A549 (cell line): ENCODE results near the gene DLEU7. TPM values are rescaled to one million over a fixed set of nuclear protein-coding genes. Genes with fewer than 3 reads are reported as not detected.

ENCODE experiments used
- ATAC-seq, 2 experiments: fragments of 200-7000 bp in 1 of 2; fragments of >200 bp in 1 of 2; cut with Nextera tagmentation in 1 of 2; cut with Tn5 transposase in 1 of 2; 3 replicates each; pipeline versions ENCODE4 v1.8.0 to v1.9.1; 2018 to 2020; ENCODE audit warnings: mild to moderate bottlenecking in 1 of 2, moderate library complexity in 1 of 2
- CTCF ChIA-PET: fragments of 300-600 bp; sonication (Branson Sonifier 250); formaldehyde crosslinking; extraction: SDS; loops from one replicate; lab custom pipeline; 2021; ENCODE audit warnings: antibody characterized with exemption, inconsistent platforms; lab: Yijun Ruan, JAX
- POLR2A ChIA-PET: fragments of 350-600 bp; formaldehyde crosslinking; extraction: SDS; loops from one replicate; lab custom pipeline; 2021; ENCODE audit warnings: antibody characterized with exemption, inconsistent platforms; lab: Yijun Ruan, JAX
- DNase-seq, 2 experiments: peaks; one replicate each; pipeline versions ENCODE4 v3.0.0 to v3.0.0-alpha.2; 2011 to 2016; ENCODE audit warnings: low read depth in 1 of 2, low spot score in 1 of 2
- FAIRE-seq: peaks from 2 replicates; lab custom pipeline; 2011; peaks lifted over from hg19 to GRCh38; lab: Jason Lieb, UNC
- H3K27ac ChIP-seq, 2 experiments: fragments of >200 bp; sonication (Bioruptor Twin); formaldehyde crosslinking; 3 replicates each; pipeline ENCODE4 v1.5.1; 2016 to 2017
- H3K4me1 ChIP-seq: fragments of >200 bp; sonication (Bioruptor Twin); formaldehyde crosslinking; 3 replicates; pipeline ENCODE4 v1.6.1; 2016
- H3K4me2 ChIP-seq: fragments of >200 bp; sonication (Bioruptor Twin); formaldehyde crosslinking; 3 replicates; pipeline ENCODE4 v1.6.1; 2016
- H3K4me3 ChIP-seq: fragments of >200 bp; sonication (Bioruptor Twin); formaldehyde crosslinking; 3 replicates; pipeline ENCODE4 v1.5.1; 2016
- H3K9me3 ChIP-seq: fragments of >200 bp; sonication (Bioruptor Twin); formaldehyde crosslinking; 3 replicates; pipeline ENCODE4 v1.6.1; 2016
- CBX8 ChIP-seq: fragments of 200-600 bp; sonication (generic); IDR thresholded peaks from 2 replicates; pipeline ENCODE4 v1.6.1; 2016
- CEBPB ChIP-seq, 2 experiments: fragments of >200 bp in 1 of 2; sonication (Bioruptor Twin) in 1 of 2; formaldehyde crosslinking in 1 of 2; IDR thresholded peaks; 2 replicates each; pipeline ENCODE4 v1.6.1; 2012 to 2016
- CHD4 ChIP-seq: fragments of 200-600 bp; sonication (generic); IDR thresholded peaks from 2 replicates; pipeline ENCODE4 v1.6.1; 2016; ENCODE audit warnings: antibody characterized with exemption, mild to moderate bottlenecking, borderline replicate concordance
- E2F6 ChIP-seq: IDR thresholded peaks from 2 replicates; pipeline ENCODE4 v1.6.1; 2012; ENCODE audit warnings: low read depth, borderline replicate concordance
- EHMT2 ChIP-seq: fragments of 200-600 bp; sonication (generic); IDR thresholded peaks from 2 replicates; pipeline ENCODE4 v1.6.1; 2016; ENCODE audit warnings: antibody characterized with exemption, low read depth, mild to moderate bottlenecking, moderate library complexity
- FOSL2 ChIP-seq, 2 experiments: fragments of 450-650 bp in 1 of 2; fragments of >200 bp in 1 of 2; sonication (Bioruptor Twin) in 1 of 2; formaldehyde crosslinking; IDR thresholded peaks; 2 replicates each; pipeline versions ENCODE4 v1.5.0 to v1.6.1; 2016 to 2020; ENCODE audit warnings: mild to moderate bottlenecking in 1 of 2, moderate library complexity in 1 of 2
- HDAC2 ChIP-seq: fragments of 200-600 bp; sonication (generic); IDR thresholded peaks from 2 replicates; pipeline ENCODE4 v1.6.1; 2016
- HEYL ChIP-seq: fragments of 250-450 bp; sonication (Bioruptor Pico); IDR thresholded peaks from 2 replicates; pipeline ENCODE4 v1.8.0; 2021; ENCODE audit warnings: mild to moderate bottlenecking, moderate library complexity
- HOXA7 ChIP-seq: fragments of 250-450 bp; sonication (Bioruptor Pico); IDR thresholded peaks from 2 replicates; pipeline ENCODE4 v1.5.0; 2020; ENCODE audit warnings: mild to moderate bottlenecking, moderate library complexity
- JUNB ChIP-seq: fragments of >200 bp; sonication (Bioruptor Twin); formaldehyde crosslinking; IDR thresholded peaks from 2 replicates; pipeline ENCODE4 v1.6.1; 2016
- KDM1A ChIP-seq: fragments of 200-600 bp; sonication (generic); IDR thresholded peaks from 2 replicates; pipeline ENCODE4 v1.6.1; 2016; ENCODE audit warnings: low read depth, mild to moderate bottlenecking
- MAX ChIP-seq: IDR thresholded peaks from 2 replicates; pipeline ENCODE4 v1.6.1; 2012
- NPAS2 ChIP-seq: fragments of 250-450 bp; sonication (Bioruptor Pico); IDR thresholded peaks from 2 replicates; pipeline ENCODE4 v1.8.0; 2022; ENCODE audit warnings: mild to moderate bottlenecking, moderate library complexity, borderline replicate concordance
- NR3C1 ChIP-seq: fragments of >200 bp; sonication (Bioruptor Twin); formaldehyde crosslinking; IDR thresholded peaks from 3 replicates; pipeline ENCODE4 v1.6.1; 2017
- POLR2AphosphoS2 ChIP-seq: conservative IDR thresholded peaks from 2 replicates; pipeline ENCODE4 v1.6.1; 2012; ENCODE audit warnings: low read length, improper control_type of control experiment, inconsistent platforms
- RCOR1 ChIP-seq: fragments of 150-350 bp; IDR thresholded peaks from 2 replicates; pipeline ENCODE4 v1.6.1; 2014; ENCODE audit warnings: antibody characterized with exemption, low read length, low read depth
- REST ChIP-seq: fragments of 200-600 bp; sonication (generic); IDR thresholded peaks from 2 replicates; pipeline ENCODE4 v1.6.1; 2016; ENCODE audit warnings: antibody characterized with exemption, mild to moderate bottlenecking, moderate library complexity
- RNF2 ChIP-seq: fragments of 200-600 bp; sonication (generic); IDR thresholded peaks from 2 replicates; pipeline ENCODE4 v1.6.1; 2016; ENCODE audit warnings: low read depth, mild to moderate bottlenecking, antibody characterized with exemption, moderate library complexity, borderline replicate concordance
- TFCP2L1 ChIP-seq: fragments of 250-450 bp; sonication (Bioruptor Pico); IDR thresholded peaks from 2 replicates; pipeline ENCODE4 v1.5.0; 2021; ENCODE audit warnings: mild to moderate bottlenecking
- TP53 ChIP-seq: fragments of 250-450 bp; sonication (Bioruptor Pico); IDR thresholded peaks from 2 replicates; pipeline ENCODE4 v1.5.0; 2021; ENCODE audit warnings: mild to moderate bottlenecking, moderate library complexity
- USF2 ChIP-seq: fragments of 450-650 bp; IDR thresholded peaks from 2 replicates; pipeline ENCODE4 v1.6.1; 2014; ENCODE audit warnings: antibody characterized with exemption
- ZNF302 ChIP-seq: fragments of 250-450 bp; sonication (Bioruptor Pico); IDR thresholded peaks from 2 replicates; pipeline ENCODE4 v1.9.0; 2021; ENCODE audit warnings: inconsistent platforms, mild to moderate bottlenecking, moderate library complexity
- WGBS: methylation state at CpG from one replicate; pipeline ENCODE4 v1.1.6; 2017; ENCODE audit errors: missing lambda C conversion rate; 5-methylcytosine and 5-hydroxymethylcytosine counted together
- polyA plus RNA-seq, 4 experiments: library from polyadenylated mRNA; depleted of rRNA in 3 of 4; stranded (reverse); fragments of >200 nt; fragmentation: RNase III in 1 of 4; extraction: RNeasy Plus Mini Kit Qiagen cat#74134 plus additional on column Dnase treatment in 1 of 4; gene quantifications; 2 replicates in 3 of 4; 3 replicates in 1 of 4; pipeline ENCODE4 v1.2.3, GENCODE V29; 2011 to 2017

The DLEU7 gene
- polyA plus RNA-seq, 2 of the 4 experiments (the other 2 are of a cell fraction): not detected

GRCh38 chr13:50892210-50892944, 48.9 kb upstream of the DLEU7 start (continued):
- TF ChIP-seq HOXA7 (CRISPR knock-in tag): no peak
- TF ChIP-seq TP53 (CRISPR knock-in tag): no peak

- no peak for FAIRE-seq
Measured at GRCh38 chr13:50891206-50891605, 47.7 kb upstream of the DLEU7 start.

GRCh38 chr13:50889317-50889716, 45.8 kb upstream of the DLEU7 start:
- ATAC-seq: no peak
- H3K4me3 ChIP-seq: no peak overlapping the region
- no peak for TF ChIP-seq NPAS2 (CRISPR knock-in tag)
- TF ChIP-seq REST: no peak
- no peak for TF ChIP-seq KDM1A
- TF ChIP-seq POLR2AphosphoS2: no peak
- no peak for TF ChIP-seq HEYL (CRISPR knock-in tag)
- no peak for TF ChIP-seq CBX8
- TF ChIP-seq HDAC2: no peak
- TF ChIP-seq RNF2: no peak
- TF ChIP-seq HOXA7 (CRISPR knock-in tag): no peak
- no peak for TF ChIP-seq E2F6
- no peak for TF ChIP-seq ZNF302 (CRISPR knock-in tag)
- TF ChIP-seq MAX: no peak
- TF ChIP-seq JUNB: no peak
- TF ChIP-seq EHMT2: no peak
- no peak for TF ChIP-seq NR3C1
- TF ChIP-seq USF2: no peak
- POLR2A ChIA-PET: interaction anchor here (0.6 kb wide), 1 partner anchor 115 kb away, joined by 10 read pairs; no protein-coding TSS in a partner anchor
- FAIRE-seq: no peak
- H3K9me3 ChIP-seq: no peaks in the 10 kb centered on the region
- no peak overlapping the region for H3K27ac ChIP-seq
- no peaks in the 10 kb centered on the region for H3K4me1 ChIP-seq
- DNase-seq: no peak
- CTCF ChIA-PET: no interaction called here
- WGBS: 0% methylated on average over 1 of the region's 1 CpG
- H3K4me2 ChIP-seq: no peak overlapping the region

More at GRCh38 chr13:50891206-50891605, 47.7 kb upstream of the DLEU7 start:
- H3K4me3 ChIP-seq: no peak overlapping the region
- ChIA-PET CTCF (interaction anchor here (1.4 kb wide), 1 partner anchor 21 kb away, joined by 5 read pairs; no protein-coding TSS in a partner anchor), POLR2A (no interaction called here)
- TF ChIP-seq EHMT2 (no peak), CEBPB (IDR thresholded peaks at IDR 0.05) (no peak), TFCP2L1 (CRISPR knock-in tag) (no peak), RCOR1 (no peak), CHD4 (no peak), HEYL (CRISPR knock-in tag) (no peak), FOSL2 (IDR thresholded peaks at IDR 0.05) (no peak), FOSL2 (CRISPR knock-in tag; IDR thresholded peaks at IDR 0.05) (no peak)
- ATAC-seq (no peak), DNase-seq (no peak)
- H3K4me2 ChIP-seq: no peak overlapping the region
- H3K9me3 ChIP-seq: no peaks in the 10 kb centered on the region
- H3K27ac ChIP-seq: no peak overlapping the region
- H3K4me1 ChIP-seq: no peaks in the 10 kb centered on the region
